Duodenal mucosa (tissue), 2 donors: ENCODE measurements around the gene DAD1.
"Not testable (repeated sequence)": the region's sequence is repeated elsewhere in the genome, so short reads cannot be mapped to it uniquely, and the experiment has no call there.

ENCODE experiments used
- H3K27ac ChIP-seq: one replicate; pipeline ENCODE4 v1.7.0; 2013; ENCODE audit warnings: low read depth, low read length
- H3K27me3 ChIP-seq, 2 donors: one replicate each; pipeline ENCODE4 v1.7.0; 2013; ENCODE audit warnings: low read length in 2 of 2, control low read depth in 1 of 2; ENCODE audit not compliant: insufficient read depth in 2 of 2, control insufficient read depth in 1 of 2
- H3K36me3 ChIP-seq, 2 donors: one replicate each; pipeline ENCODE4 v1.7.0; 2013; ENCODE audit warnings: low read length in 2 of 2, control low read depth in 1 of 2; ENCODE audit not compliant: insufficient read depth in 2 of 2, control insufficient read depth in 1 of 2
- H3K4me1 ChIP-seq, 2 donors: one replicate each; pipeline ENCODE4 v1.7.0; 2013; ENCODE audit warnings: low read length in 2 of 2, control low read depth in 1 of 2; ENCODE audit not compliant: insufficient read depth in 2 of 2, control insufficient read depth in 1 of 2
- H3K4me3 ChIP-seq, 2 donors: one replicate each; pipeline ENCODE4 v1.7.0; 2013; ENCODE audit warnings: low read length in 2 of 2, low read depth in 1 of 2
- H3K9ac ChIP-seq, 2 donors: one replicate each; pipeline ENCODE4 v1.7.0; 2013; ENCODE audit warnings: low read length in 2 of 2, low read depth in 1 of 2
- H3K9me3 ChIP-seq, 2 donors: one replicate each; pipeline ENCODE4 v1.7.0; 2013; ENCODE audit warnings: low read length in 2 of 2, control low read depth in 1 of 2; ENCODE audit not compliant: control insufficient read depth in 1 of 2

The DAD1 gene

DNA sequence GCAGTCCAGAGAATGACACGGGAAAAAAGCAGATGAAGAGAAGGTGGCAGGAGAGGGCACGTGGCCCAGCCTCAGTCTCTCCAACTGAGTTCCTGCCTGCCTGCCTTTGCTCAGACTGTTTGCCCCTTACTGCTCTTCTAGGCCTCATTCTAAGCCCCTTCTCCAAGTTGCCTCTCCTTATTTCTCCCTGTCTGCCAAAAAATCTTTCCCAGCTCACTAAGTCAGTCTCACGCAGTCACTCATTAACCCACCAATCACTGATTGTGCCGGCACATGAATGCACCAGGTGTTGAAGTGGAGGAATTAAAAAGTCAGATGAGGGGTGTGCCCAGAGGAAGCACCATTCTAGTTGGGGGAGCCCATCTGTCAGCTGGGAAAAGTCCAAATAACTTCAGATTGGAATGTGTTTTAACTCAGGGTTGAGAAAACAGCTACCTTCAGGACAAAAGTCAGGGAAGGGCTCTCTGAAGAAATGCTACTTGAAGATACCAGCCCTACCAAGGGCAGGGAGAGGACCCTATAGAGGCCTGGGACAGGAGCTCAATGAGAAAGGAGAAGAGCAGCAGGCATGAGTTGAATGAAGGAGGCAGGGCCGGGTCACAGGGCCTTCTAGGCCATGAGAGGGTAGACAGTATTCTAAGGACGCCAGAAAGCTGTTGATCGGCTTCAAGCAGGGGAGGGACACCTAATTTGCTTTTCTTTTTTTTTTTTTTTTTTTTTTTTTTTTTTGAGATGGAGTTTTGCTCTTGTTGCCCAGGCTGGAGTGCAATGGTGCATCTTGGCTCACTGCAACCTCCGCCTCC, 40.9 kb downstream of the DAD1 start:
- Histone ChIP-seq H3K9ac (peak overlapping the region; percentile 5 to 13), H3K36me3 (no peaks in the 10 kb centered on the region)

DNA sequence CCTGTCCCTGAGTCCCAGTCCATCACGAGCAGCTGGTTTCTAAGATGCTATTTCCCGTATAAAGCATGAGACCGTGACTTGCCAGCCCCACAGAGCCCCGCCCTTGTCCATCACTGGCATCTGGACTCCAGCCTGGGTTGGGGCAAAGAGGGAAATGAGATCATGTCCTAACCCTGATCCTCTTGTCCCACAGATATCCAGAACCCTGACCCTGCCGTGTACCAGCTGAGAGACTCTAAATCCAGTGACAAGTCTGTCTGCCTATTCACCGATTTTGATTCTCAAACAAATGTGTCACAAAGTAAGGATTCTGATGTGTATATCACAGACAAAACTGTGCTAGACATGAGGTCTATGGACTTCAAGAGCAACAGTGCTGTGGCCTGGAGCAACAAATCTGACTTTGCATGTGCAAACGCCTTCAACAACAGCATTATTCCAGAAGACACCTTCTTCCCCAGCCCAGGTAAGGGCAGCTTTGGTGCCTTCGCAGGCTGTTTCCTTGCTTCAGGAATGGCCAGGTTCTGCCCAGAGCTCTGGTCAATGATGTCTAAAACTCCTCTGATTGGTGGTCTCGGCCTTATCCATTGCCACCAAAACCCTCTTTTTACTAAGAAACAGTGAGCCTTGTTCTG, 41.6 kb downstream of the DAD1 start:
- Histone ChIP-seq H3K27ac (no peak overlapping the region), H3K9ac (peak overlapping the region; percentile 5 to 13), H3K4me3 (no peak overlapping the region), H3K9me3 (no peaks in the 10 kb centered on the region), H3K36me3 (no peaks in the 10 kb centered on the region), H3K4me1 (peaks cover 40 to 49% of the 10 kb centered on the region in 2 donors), H3K27me3 (no peaks in the 10 kb centered on the region)

More for the DNA sequence above, 40.9 kb downstream of the DAD1 start:
- H3K4me3 ChIP-seq: no peak overlapping the region
- no peak overlapping the region for H3K27ac ChIP-seq
- no peaks in the 10 kb centered on the region for H3K27me3 ChIP-seq
- H3K4me1 ChIP-seq: peaks cover 40 to 49% of the 10 kb centered on the region in 2 donors
- no peaks in the 10 kb centered on the region for H3K9me3 ChIP-seq

DNA sequence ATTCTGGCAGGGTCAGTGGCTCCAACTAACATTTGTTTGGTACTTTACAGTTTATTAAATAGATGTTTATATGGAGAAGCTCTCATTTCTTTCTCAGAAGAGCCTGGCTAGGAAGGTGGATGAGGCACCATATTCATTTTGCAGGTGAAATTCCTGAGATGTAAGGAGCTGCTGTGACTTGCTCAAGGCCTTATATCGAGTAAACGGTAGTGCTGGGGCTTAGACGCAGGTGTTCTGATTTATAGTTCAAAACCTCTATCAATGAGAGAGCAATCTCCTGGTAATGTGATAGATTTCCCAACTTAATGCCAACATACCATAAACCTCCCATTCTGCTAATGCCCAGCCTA, 42.3 kb downstream of the DAD1 start:
- no peaks in the 10 kb centered on the region for H3K36me3 ChIP-seq
- H3K9ac ChIP-seq: no peak overlapping the region
- no peak overlapping the region for H3K27ac ChIP-seq
- no peaks in the 10 kb centered on the region for H3K27me3 ChIP-seq
- H3K4me1 ChIP-seq: peaks cover 40 to 48% of the 10 kb centered on the region in 2 donors
- no peaks in the 10 kb centered on the region for H3K9me3 ChIP-seq
- no peak overlapping the region for H3K4me3 ChIP-seq

DNA sequence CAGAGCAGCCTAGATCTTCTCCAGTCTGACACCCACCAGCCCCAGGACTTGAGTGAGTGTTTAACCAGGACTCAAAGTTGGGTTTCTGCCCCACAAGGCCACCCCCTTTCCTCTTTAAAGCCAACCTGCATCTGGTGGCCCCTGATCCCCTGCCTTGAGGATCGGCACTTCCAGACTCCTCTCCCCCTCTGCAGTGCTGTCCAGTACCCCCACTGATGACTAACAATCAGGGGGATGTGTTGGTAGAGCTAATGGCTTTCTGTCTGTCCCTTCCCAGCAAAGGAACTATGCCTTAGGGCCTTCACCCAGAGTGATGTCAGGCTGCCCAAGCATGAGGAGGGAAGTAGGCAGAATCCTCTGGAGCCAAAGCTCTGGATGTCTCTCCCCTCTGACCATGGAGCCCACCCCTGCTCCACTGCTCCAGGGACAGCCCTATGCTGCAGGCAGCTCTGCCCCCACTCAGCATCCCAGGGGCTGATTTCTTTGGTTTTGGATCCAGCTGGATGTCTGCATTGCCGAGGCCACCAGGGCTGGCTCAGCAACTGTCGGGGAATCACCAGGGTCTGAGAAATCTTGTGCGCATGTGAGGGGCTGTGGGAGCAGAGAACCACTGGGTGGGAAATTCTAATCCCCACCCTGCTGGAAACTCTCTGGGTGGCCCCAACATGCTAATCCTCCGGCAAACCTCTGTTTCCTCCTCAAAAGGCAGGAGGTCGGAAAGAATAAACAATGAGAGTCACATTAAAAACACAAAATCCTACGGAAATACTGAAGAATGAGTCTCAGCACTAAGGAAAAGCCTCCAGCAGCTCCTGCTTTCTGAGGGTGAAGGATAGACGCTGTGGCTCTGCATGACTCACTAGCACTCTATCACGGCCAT, 42.9 kb downstream of the DAD1 start:
- Histone ChIP-seq H3K4me1 (peaks cover 40 to 44% of the 10 kb centered on the region in 2 donors), H3K27me3 (no peaks in the 10 kb centered on the region), H3K4me3 (no peak overlapping the region), H3K27ac (peak overlapping the region; percentile 45), H3K9ac (peak overlapping the region; percentile 27 to 37), H3K36me3 (no peaks in the 10 kb centered on the region), H3K9me3 (no peaks in the 10 kb centered on the region)

DNA sequence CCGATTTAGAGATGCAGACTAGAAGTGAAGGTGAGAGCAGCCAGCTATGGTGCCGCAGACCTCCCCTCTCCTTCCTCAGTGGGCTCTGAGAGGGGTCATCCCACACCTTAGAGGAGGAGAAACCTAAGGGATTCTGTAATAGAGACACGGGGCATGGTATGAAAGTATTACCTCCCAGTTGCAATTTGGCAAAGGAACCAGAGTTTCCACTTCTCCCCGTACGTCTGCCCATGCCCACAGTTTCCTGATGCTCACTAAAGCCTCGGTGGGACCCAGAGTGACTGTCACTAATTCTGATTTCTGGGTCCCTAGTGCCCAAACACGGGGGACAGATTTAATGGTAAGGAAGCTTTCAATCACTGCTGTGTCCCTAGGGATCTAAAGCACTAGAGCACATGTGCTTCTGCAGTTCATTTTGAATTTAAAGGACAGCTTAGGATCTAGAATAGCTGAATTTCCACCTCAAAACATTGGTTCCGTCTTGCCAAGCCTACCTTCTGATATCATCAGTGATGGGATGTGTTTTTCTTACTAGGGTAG, 44.1 kb downstream of the DAD1 start:
- no peaks in the 10 kb centered on the region for H3K27me3 ChIP-seq
- no peaks in the 10 kb centered on the region for H3K36me3 ChIP-seq
- H3K4me1 ChIP-seq: peaks cover 32 to 35% of the 10 kb centered on the region in 2 donors
- no peak overlapping the region for H3K9ac ChIP-seq
- no peak overlapping the region for H3K4me3 ChIP-seq
- H3K27ac ChIP-seq: no peak overlapping the region
- no peaks in the 10 kb centered on the region for H3K9me3 ChIP-seq

DNA sequence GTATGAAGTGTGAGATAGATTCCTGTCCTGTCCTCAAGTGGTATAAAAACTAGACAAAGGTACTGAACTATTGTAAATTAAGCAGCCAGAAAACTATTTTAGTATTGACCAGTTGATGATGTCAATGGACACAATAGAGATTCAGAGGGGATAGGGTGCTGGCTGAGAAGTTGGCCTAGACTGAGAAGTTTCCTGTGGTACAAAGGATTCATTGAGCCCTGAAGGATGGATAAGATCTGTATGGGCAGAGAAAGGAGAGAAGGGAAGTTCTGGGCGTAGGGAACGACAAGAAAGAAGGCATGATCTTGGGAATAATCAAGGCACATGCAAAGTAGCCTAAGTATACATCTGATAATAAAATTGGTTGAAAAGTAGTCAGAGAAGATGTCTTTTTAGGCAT, 44.6 kb downstream of the DAD1 start:
- Histone ChIP-seq H3K27ac (no peak overlapping the region), H3K4me3 (no peak overlapping the region)

DNA sequence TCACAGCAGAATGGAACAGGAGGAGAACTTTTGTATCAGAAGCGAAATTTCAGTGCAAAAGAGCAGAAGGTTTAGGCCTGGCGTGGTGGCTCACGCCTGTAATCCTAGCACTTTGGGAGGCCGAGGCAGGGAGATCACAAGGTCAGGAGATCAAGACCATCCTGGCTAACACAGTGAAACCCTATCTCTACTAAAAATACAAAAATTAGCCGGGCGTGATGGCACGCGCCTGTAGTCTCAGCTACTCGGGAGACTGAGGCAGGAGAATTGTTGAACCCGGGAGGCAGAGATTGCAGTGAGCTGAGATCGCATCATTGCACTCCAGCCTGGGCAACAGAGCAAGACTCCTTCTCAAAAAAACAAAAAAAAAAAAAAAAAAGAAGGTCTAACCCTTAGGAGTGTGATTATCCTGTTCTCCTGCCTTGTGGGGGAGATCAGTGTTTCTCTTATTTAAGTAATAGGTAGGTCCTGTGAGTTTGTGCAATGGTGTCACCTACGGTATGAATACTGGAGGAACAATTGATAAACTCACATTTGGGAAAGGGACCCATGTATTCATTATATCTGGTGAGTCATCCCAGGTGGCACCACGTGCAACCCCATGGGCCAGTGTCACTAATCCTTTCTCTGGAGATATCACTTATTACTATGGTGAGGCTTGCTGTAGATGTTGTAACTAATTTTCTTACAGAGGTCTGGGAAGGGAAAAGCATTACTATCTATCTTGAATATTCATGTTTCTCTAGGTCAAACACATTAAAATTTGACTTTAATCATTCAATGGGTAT, 45.3 kb downstream of the DAD1 start:
- H3K4me3 ChIP-seq, H3K9me3 ChIP-seq, H3K9ac ChIP-seq, H3K36me3 ChIP-seq, H3K27ac ChIP-seq, H3K27me3 ChIP-seq: not testable (repeated sequence)
- peaks cover 24 to 28% of the 10 kb centered on the region in 2 donors for H3K4me1 ChIP-seq

More for the DNA sequence above, 44.6 kb downstream of the DAD1 start:
- H3K4me1 ChIP-seq: peaks cover 27 to 29% of the 10 kb centered on the region in 2 donors
- H3K9ac ChIP-seq: no peak overlapping the region
- no peaks in the 10 kb centered on the region for H3K27me3 ChIP-seq
- H3K9me3 ChIP-seq: no peaks in the 10 kb centered on the region
- no peaks in the 10 kb centered on the region for H3K36me3 ChIP-seq

DNA sequence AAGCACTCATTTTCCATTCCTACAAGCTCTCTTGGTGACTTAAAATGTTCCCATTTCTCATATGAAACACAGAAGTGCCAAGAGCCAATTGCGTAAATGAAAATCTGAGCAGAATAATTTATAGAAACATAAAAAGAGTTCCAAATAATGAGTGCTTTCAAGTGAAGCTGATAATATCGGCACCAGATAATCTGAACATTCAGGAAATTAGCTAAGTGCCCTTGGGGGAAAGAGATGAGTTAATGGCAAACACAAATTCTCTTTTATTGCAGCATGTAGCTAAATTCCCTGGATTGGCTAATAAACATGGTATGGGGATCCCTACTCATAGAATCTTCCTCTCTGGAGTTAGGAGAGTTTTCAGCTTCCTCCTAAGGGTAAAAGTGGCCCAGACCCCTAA, 46.7 kb downstream of the DAD1 start:
- H3K27me3 ChIP-seq: no peaks in the 10 kb centered on the region
- no peaks in the 10 kb centered on the region for H3K36me3 ChIP-seq
- H3K4me1 ChIP-seq: peaks cover 19 to 22% of the 10 kb centered on the region in 2 donors
- H3K9ac ChIP-seq: no peak overlapping the region
- no peak overlapping the region for H3K27ac ChIP-seq
- H3K9me3 ChIP-seq: no peaks in the 10 kb centered on the region
- H3K4me3 ChIP-seq: no peak overlapping the region

DNA sequence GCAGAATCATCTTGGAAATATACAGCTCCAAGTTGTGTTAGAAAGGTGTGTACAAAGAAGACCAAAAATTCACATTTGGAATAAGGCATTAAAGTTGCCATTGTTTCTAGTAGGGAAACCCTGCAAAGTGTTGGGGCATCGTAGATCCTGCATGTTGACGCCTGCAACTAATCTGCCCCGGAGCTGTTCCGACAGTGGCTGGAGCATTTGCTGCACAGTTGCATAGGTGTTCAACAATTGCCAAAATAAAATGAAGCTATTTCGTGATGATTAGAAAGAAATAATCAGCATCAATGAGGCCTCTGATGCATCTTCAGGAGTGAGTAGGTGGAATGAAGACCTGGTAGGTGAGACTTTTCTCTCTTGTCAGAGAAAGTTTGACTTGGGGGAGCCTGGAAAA, 47.3 kb downstream of the DAD1 start:
- no peaks in the 10 kb centered on the region for H3K36me3 ChIP-seq
- H3K4me1 ChIP-seq: peaks cover 17 to 20% of the 10 kb centered on the region in 2 donors
- no peak overlapping the region for H3K9ac ChIP-seq
- no peak overlapping the region for H3K27ac ChIP-seq
- no peaks in the 10 kb centered on the region for H3K9me3 ChIP-seq
- H3K27me3 ChIP-seq: no peaks in the 10 kb centered on the region
- no peak overlapping the region for H3K4me3 ChIP-seq
